Karpas-422 (cell line): ENCODE measurements around the gene GNAO1. TPM values are rescaled to one million over a fixed set of nuclear protein-coding genes. Genes with fewer than 3 reads are reported as not detected.

Experiments
- DNase-seq: peaks from one replicate; pipeline ENCODE4 v3.0.0-alpha.2; 2015
- H2AFZ ChIP-seq: fragments of 200-600 bp; sonication (generic); 2 replicates; pipeline ENCODE4 v1.6.1; 2014; ENCODE audit warnings: antibody characterized with exemption, low read length, mixed read lengths
- H3K27ac ChIP-seq: fragments of 200-600 bp; sonication (generic); 2 replicates; pipeline ENCODE4 v1.5.1; 2014; ENCODE audit warnings: mild to moderate bottlenecking, low read length, moderate library complexity
- H3K27me3 ChIP-seq: fragments of 200-600 bp; sonication (generic); 2 replicates; pipeline ENCODE4 v1.6.1; 2014; ENCODE audit warnings: low read length, mixed read lengths
- H3K36me3 ChIP-seq: fragments of 200-600 bp; sonication (generic); 2 replicates; pipeline ENCODE4 v1.6.1; 2014; ENCODE audit warnings: low read length, mixed read lengths; ENCODE audit not compliant: insufficient read depth
- H3K4me1 ChIP-seq: fragments of 200-600 bp; sonication (generic); 2 replicates; pipeline ENCODE4 v1.6.1; 2014; ENCODE audit warnings: mild to moderate bottlenecking, low read length, mixed read lengths
- H3K4me2 ChIP-seq: fragments of 200-600 bp; sonication (generic); 2 replicates; pipeline ENCODE4 v1.6.1; 2014; ENCODE audit warnings: low read length, low read depth, mild to moderate bottlenecking; ENCODE audit not compliant: poor library complexity, severe bottlenecking
- H3K4me3 ChIP-seq: fragments of 200-600 bp; sonication (generic); 2 replicates; pipeline ENCODE4 v1.5.1; 2014; ENCODE audit warnings: mild to moderate bottlenecking, antibody characterized with exemption, low read length, mixed read lengths
- H3K79me2 ChIP-seq: fragments of 200-600 bp; sonication (generic); 2 replicates; pipeline ENCODE4 v1.6.1; 2014; ENCODE audit warnings: mild to moderate bottlenecking, low read length, mixed read lengths
- H3K9ac ChIP-seq: fragments of 200-600 bp; sonication (generic); 2 replicates; pipeline ENCODE4 v1.6.0; 2014; ENCODE audit warnings: low read length
- H3K9me2 ChIP-seq: fragments of 200-600 bp; sonication (generic), shearing (Covaris generic); replicated peaks from 2 replicates; pipeline ENCODE4 v1.6.0; 2014; ENCODE audit warnings: mild to moderate bottlenecking, low read length, moderate library complexity; ENCODE audit not compliant: insufficient read depth
- H3K9me3 ChIP-seq: fragments of 300-700, 200-600 bp; sonication (generic); 2 replicates; pipeline ENCODE4 v1.6.1; 2014; ENCODE audit warnings: low read length, mixed read lengths
- H4K20me1 ChIP-seq: fragments of 200-600 bp; sonication (generic); 2 replicates; pipeline ENCODE4 v1.6.1; 2014; ENCODE audit warnings: mild to moderate bottlenecking, antibody characterized with exemption, low read length, low read depth; ENCODE audit not compliant: insufficient read depth
- total RNA-seq: library from RNA; depleted of rRNA; stranded (reverse); fragments of >200 nt; shearing (Covaris generic); gene quantifications from 2 replicates; pipeline ENCODE4 v1.2.3, GENCODE V29; 2014; ENCODE audit warnings: low replicate concordance

Gene GNAO1
- total RNA-seq, 1 experiment from 2014 or later: 2.3 TPM

DNA sequence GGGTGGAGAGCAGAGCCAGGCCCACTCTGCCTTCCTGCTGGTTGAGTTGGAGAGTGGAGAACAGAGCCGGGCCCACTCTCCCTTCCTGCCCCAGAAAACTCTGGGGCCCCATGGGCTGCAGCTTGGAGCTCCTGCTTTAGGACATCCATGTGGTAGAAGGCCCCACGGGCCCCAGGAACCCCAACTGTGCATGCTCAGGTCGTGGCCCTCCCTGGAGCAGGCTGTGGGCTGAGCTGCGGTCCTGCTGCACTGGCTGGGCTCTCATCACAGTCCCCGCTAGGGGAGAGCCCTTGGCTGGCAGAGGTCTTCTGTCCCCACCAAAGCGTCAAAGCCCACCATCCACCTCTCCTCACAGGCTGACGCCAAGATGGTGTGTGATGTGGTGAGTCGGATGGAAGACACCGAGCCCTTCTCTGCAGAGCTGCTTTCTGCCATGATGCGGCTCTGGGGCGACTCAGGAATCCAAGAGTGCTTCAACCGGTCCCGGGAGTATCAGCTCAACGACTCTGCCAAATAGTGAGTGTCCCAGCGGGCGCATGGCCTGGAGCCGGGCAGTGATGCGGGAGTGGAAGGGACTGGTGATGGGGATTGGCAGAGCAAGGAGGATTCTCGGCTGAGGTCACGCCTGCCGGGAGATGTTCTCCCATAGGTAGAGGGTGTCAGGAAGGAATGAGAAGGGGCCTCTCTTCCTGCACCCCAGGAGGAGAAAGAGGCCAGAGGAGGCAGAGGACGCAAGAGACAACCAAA lies 137.2 kb downstream of the GNAO1 start:
- Histone ChIP-seq H3K4me2 (no peak overlapping the region), H3K9me2 (no peaks in the 10 kb centered on the region), H4K20me1 (no peaks in the 10 kb centered on the region), H3K79me2 (no peaks in the 10 kb centered on the region), H3K9ac (no peak overlapping the region), H3K9me3 (no peaks in the 10 kb centered on the region), H3K27ac (no peak overlapping the region), H3K36me3 (no peaks in the 10 kb centered on the region), H2AFZ (no peak overlapping the region), H3K4me3 (no peak overlapping the region), H3K4me1 (no peaks in the 10 kb centered on the region), H3K27me3 (no peaks in the 10 kb centered on the region)
- no peak for DNase-seq

DNA sequence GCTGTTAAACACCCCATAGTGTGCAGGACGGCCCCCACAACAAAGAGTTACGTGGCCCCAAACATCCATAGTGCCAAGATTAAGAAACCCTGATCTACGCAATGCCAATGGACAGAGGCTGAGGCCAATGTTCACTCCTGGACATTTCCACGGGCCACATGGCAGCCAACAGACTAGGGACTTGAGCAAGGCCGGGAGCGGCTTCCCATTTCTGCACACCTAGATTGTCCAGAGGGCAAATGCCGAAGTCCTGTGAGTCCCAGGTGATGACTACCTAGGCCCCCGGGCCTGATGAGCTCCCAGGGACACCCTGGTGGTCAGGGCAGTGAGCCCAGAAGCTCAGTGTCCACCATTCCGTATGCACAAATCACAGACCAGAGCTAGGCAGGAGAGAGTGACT lies 138.6 kb downstream of the GNAO1 start:
- no peaks in the 10 kb centered on the region for H4K20me1 ChIP-seq
- DNase-seq: no peak
- H3K4me3 ChIP-seq: no peak overlapping the region
- H3K4me2 ChIP-seq: no peak overlapping the region
- H3K9me2 ChIP-seq: no peaks in the 10 kb centered on the region
- no peak overlapping the region for H2AFZ ChIP-seq
- no peaks in the 10 kb centered on the region for H3K79me2 ChIP-seq
- H3K9me3 ChIP-seq: no peaks in the 10 kb centered on the region
- H3K4me1 ChIP-seq: no peaks in the 10 kb centered on the region
- H3K27ac ChIP-seq: no peak overlapping the region
- H3K9ac ChIP-seq: no peak overlapping the region
- no peaks in the 10 kb centered on the region for H3K27me3 ChIP-seq
- H3K36me3 ChIP-seq: no peaks in the 10 kb centered on the region

GRCh38 chr16:56330476-56330875 lies 139.2 kb downstream of the GNAO1 start:
- H3K9ac ChIP-seq: no peak overlapping the region
- no peak overlapping the region for H2AFZ ChIP-seq
- H4K20me1 ChIP-seq: no peaks in the 10 kb centered on the region
- no peak overlapping the region for H3K27ac ChIP-seq
- no peak overlapping the region for H3K4me3 ChIP-seq
- H3K4me1 ChIP-seq: no peaks in the 10 kb centered on the region
- H3K36me3 ChIP-seq: no peaks in the 10 kb centered on the region
- no peaks in the 10 kb centered on the region for H3K9me2 ChIP-seq
- DNase-seq: no peak
- H3K4me2 ChIP-seq: no peak overlapping the region
- H3K79me2 ChIP-seq: no peaks in the 10 kb centered on the region
- no peaks in the 10 kb centered on the region for H3K9me3 ChIP-seq
- H3K27me3 ChIP-seq: no peaks in the 10 kb centered on the region

GRCh38 chr16:56331399-56331798 lies 140.1 kb downstream of the GNAO1 start:
- Histone ChIP-seq H3K9me3 (no peaks in the 10 kb centered on the region), H3K9me2 (no peaks in the 10 kb centered on the region), H3K36me3 (no peaks in the 10 kb centered on the region), H3K27me3 (no peaks in the 10 kb centered on the region), H2AFZ (no peak overlapping the region), H3K79me2 (no peaks in the 10 kb centered on the region), H3K27ac (no peak overlapping the region), H3K4me3 (no peak overlapping the region), H3K4me2 (no peak overlapping the region), H4K20me1 (no peaks in the 10 kb centered on the region), H3K4me1 (no peaks in the 10 kb centered on the region), H3K9ac (no peak overlapping the region)
- DNase-seq: no peak

DNA sequence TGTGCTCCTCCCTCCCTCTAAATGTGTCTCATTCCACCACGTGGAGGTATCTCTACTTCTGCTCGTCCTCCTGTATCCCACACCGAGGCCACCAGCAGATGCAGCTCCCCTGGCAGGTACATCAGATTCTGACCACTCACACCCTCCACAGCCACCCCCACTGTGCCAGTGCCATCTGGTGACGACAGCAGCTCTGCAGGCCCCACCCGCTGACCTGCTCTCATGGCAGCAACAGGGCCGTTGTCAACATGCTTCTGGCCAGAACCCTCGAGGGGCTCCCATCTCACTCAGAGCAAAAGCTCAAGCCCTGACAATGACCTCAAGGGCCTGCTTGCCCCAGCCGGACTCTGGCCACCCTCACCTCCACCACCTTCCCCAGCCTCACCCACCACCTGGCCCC lies 140.6 kb downstream of the GNAO1 start:
- Histone ChIP-seq H3K36me3 (no peaks in the 10 kb centered on the region), H3K9me2 (no peaks in the 10 kb centered on the region), H3K27ac (no peak overlapping the region), H3K79me2 (no peaks in the 10 kb centered on the region), H3K4me3 (no peak overlapping the region), H3K9ac (no peak overlapping the region), H2AFZ (no peak overlapping the region), H3K27me3 (no peaks in the 10 kb centered on the region), H3K4me1 (peaks cover under 1% of the 10 kb centered on the region), H4K20me1 (no peaks in the 10 kb centered on the region), H3K9me3 (no peaks in the 10 kb centered on the region), H3K4me2 (no peak overlapping the region)
- no peak for DNase-seq

DNA sequence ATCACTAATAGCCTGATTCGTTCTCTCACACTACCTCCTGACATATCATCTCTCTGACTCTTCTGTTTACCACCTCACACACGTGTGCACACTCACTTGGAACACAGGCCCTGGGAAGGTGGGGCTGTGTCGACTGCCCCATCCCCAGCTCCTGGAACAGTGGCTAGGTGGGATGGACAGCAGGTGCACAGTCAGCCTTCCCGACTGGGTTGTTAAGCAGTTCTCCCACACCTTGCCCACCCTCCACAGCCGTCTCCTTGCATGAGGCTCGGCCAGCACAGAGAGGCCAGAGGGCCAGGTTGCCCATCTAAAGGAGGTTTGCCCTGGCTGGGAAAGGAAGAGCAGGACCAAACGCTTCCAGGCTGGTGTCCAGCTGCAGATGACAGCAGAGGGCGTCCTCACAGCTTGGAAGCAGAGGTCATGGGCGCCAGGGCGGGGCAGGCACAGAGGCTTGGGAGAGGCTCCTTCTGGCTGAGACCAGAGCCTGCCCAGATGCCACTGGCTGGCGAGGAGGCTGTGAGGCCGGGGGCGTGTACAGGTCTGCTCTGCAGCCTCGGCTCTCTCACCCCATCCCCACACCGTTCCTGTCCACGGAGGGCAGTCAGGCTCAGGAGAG lies 141.3 kb downstream of the GNAO1 start:
- H2AFZ ChIP-seq: no peak overlapping the region
- H3K79me2 ChIP-seq: no peaks in the 10 kb centered on the region
- no peaks in the 10 kb centered on the region for H3K27me3 ChIP-seq
- no peak overlapping the region for H3K4me2 ChIP-seq
- H3K9me3 ChIP-seq: no peaks in the 10 kb centered on the region
- no peaks in the 10 kb centered on the region for H4K20me1 ChIP-seq
- H3K27ac ChIP-seq: no peak overlapping the region
- peaks cover 7% of the 10 kb centered on the region for H3K4me1 ChIP-seq
- no peaks in the 10 kb centered on the region for H3K36me3 ChIP-seq
- DNase-seq: peak; percentile 53
- no peaks in the 10 kb centered on the region for H3K9me2 ChIP-seq
- H3K4me3 ChIP-seq: no peak overlapping the region
- no peak overlapping the region for H3K9ac ChIP-seq

DNA sequence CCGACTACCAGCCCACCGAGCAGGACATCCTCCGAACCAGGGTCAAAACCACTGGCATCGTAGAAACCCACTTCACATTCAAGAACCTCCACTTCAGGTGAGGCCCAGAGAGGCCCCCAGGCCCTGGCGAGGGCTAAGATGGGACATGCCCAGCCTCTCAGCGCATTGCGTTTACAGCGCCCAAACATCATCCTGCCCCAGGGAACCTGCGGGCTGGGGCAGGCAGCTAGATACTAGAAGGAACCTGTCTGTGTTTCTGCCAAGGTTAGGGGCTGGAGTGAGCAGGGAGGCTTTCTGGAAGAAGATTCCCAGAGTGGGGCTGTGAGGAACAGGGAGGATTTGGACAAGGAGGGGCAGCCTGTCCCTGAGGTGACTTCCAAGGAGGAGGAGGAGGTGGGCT lies 143.5 kb downstream of the GNAO1 start:
- Histone ChIP-seq H3K4me3 (no peak overlapping the region), H3K27me3 (no peaks in the 10 kb centered on the region), H4K20me1 (no peaks in the 10 kb centered on the region), H3K79me2 (no peaks in the 10 kb centered on the region), H3K9ac (no peak overlapping the region), H3K27ac (no peak overlapping the region), H3K4me2 (no peak overlapping the region), H3K9me2 (no peaks in the 10 kb centered on the region), H3K36me3 (no peaks in the 10 kb centered on the region), H3K4me1 (peaks cover 11% of the 10 kb centered on the region), H2AFZ (no peak overlapping the region), H3K9me3 (no peaks in the 10 kb centered on the region)
- no peak for DNase-seq

- Histone ChIP-seq H3K9ac (no peak overlapping the region), H3K9me3 (no peaks in the 10 kb centered on the region), H3K79me2 (no peaks in the 10 kb centered on the region), H3K4me2 (no peak overlapping the region), H3K36me3 (no peaks in the 10 kb centered on the region), H3K9me2 (no peaks in the 10 kb centered on the region), H4K20me1 (no peaks in the 10 kb centered on the region), H3K27ac (no peak overlapping the region), H3K4me1 (peaks cover 11% of the 10 kb centered on the region), H3K4me3 (no peak overlapping the region), H2AFZ (no peak overlapping the region), H3K27me3 (no peaks in the 10 kb centered on the region)
- no peak for DNase-seq
Observed at GRCh38 chr16:56336071-56336688, 144.9 kb downstream of the GNAO1 start.
